ENCODE results near the gene HS3ST3B1.

- TF ChIP-seq POLR2A (IDR thresholded peaks at IDR 0.05; ENCODE audit: low read length), result no peak
- TF ChIP-seq GATA1 (IDR thresholded peaks at IDR 0.05; ENCODE audit: low read depth, low read length), result no peak
Observed at GRCh38 chr17:14269473-14269872, 31.4 kb upstream of the HS3ST3B1 start.
